ENCODE data around the gene EFTUD2.

- no peak for TF ChIP-seq CTCF (IDR thresholded peaks at IDR 0.05; ENCODE audit: poor library complexity)
- TF ChIP-seq EZH2phosphoT487 (IDR thresholded peaks at IDR 0.05; ENCODE audit: low read depth, severe bottlenecking, unreplicated experiment), result no peak
Observed at GRCh38 chr17:44916781-44917241, 17.6 kb upstream of the EFTUD2 start.

All from hepatocyte (in vitro differentiated cells).